ENCODE results near the gene ELOVL7. TPM values are rescaled to one million over a fixed set of nuclear protein-coding genes. Genes with fewer than 3 reads are reported as not detected.
"Not testable (repeated sequence)": the region's sequence is repeated elsewhere in the genome, so short reads cannot be mapped to it uniquely, and the experiment has no call there.

Gene ELOVL7
- total RNA-seq, 1 donor from 2014 or later: 41.8 TPM

DNA sequence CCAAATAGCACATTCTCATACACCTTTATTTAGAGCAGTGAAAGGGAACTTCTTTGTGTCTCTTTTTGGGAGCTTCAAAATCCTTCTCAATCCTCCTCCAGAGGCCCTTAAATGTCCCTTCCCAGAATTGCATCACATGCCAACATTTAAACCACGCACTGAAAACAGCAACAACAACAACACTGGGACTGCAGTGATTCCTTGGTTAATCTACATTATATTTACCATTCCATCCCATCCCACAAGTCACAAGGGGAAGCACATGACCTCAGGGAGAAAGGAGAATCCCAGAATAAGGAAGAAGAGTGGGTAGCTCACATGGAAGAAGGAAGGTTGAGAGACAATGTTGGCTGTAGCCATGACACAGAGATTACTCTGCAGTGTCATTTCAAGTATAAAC is 41.1 kb downstream of the ELOVL7 start:
- H3K9me3 ChIP-seq: no peaks in the 10 kb centered on the region
- DNase-seq (ENCODE audit: low spot score in 2 of 2): no peak
- no peaks in the 10 kb centered on the region for H3K27me3 ChIP-seq
- H3K27ac ChIP-seq: no peak overlapping the region
- no peaks in the 10 kb centered on the region for H3K36me3 ChIP-seq
- H3K4me3 ChIP-seq: no peak overlapping the region
- TF ChIP-seq, protein P1, sequence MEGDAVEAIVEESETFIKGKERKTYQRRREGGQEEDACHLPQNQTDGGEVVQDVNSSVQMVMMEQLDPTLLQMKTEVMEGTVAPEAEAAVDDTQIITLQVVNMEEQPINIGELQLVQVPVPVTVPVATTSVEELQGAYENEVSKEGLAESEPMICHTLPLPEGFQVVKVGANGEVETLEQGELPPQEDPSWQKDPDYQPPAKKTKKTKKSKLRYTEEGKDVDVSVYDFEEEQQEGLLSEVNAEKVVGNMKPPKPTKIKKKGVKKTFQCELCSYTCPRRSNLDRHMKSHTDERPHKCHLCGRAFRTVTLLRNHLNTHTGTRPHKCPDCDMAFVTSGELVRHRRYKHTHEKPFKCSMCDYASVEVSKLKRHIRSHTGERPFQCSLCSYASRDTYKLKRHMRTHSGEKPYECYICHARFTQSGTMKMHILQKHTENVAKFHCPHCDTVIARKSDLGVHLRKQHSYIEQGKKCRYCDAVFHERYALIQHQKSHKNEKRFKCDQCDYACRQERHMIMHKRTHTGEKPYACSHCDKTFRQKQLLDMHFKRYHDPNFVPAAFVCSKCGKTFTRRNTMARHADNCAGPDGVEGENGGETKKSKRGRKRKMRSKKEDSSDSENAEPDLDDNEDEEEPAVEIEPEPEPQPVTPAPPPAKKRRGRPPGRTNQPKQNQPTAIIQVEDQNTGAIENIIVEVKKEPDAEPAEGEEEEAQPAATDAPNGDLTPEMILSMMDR (IDR thresholded peaks at IDR 0.05): no peak
- no peaks in the 10 kb centered on the region for H3K4me1 ChIP-seq
- intact Hi-C loops (cut with DNase I): no loop called here

DNA sequence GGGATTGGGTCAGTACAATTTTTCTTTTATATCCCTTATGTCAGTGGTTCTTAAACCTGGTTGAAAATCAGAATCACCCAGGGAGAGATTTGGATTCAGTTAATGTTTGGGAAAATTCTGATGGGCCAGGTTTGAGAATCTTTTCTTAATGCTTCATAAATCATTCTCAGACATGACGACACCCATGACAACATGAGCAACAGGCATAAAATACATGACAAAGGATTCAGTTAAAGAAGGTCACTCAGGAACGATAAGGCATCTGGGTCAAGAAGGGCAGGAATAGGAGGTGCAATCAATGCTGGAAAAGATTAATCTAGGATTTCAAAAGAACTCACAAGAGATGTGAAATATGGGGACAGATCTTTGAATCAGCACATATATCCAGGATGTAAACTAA is 41.8 kb downstream of the ELOVL7 start:
- H3K9me3 ChIP-seq: no peaks in the 10 kb centered on the region
- H3K36me3 ChIP-seq: no peaks in the 10 kb centered on the region
- no peaks in the 10 kb centered on the region for H3K27me3 ChIP-seq
- H3K27ac ChIP-seq: no peak overlapping the region
- TF ChIP-seq, protein P1 (IDR thresholded peaks at IDR 0.05): no peak
- intact Hi-C loops (cut with DNase I): no loop called here
- H3K4me3 ChIP-seq: no peak overlapping the region
- no peaks in the 10 kb centered on the region for H3K4me1 ChIP-seq
- no peak for DNase-seq (ENCODE audit: low spot score in 2 of 2)

DNA sequence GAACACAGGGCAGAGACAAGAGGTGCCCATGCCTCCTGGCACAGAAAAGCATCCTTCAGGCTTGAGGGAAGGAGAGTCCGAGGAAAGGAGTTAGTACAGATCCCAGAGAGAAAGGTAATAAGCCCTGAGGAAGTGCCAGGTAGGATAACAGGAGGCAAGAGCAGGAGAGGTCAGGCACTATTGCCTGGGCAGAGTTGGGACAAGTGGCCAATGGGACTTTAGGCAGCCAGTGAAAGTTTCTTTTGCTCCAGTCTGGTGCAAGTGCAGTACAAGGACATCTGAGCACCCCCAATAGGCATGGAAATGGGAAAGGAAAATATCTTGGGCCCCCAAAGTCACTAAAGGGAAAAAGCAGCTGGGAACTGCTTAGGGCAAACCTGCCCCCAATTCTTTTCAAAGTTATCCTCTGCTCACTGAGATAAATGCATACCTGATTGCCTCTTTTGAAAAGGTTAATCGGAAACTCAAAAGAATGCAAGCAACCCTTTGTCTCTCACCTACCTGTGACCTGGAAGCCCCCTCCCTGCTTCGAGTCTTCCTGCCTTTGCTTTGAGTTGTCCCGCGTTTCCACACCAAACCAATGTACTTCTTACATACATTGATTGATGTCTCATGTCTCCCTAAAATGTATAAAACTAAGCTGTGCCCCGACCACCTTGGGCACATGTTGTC is 46.5 kb downstream of the ELOVL7 start:
- intact Hi-C loops (cut with DNase I): no loop called here
- Histone ChIP-seq H3K4me3 (no peak overlapping the region), H3K27me3 (no peaks in the 10 kb centered on the region), H3K9me3 (no peaks in the 10 kb centered on the region), H3K27ac (no peak overlapping the region), H3K4me1 (no peaks in the 10 kb centered on the region), H3K36me3 (no peaks in the 10 kb centered on the region)
- TF ChIP-seq, protein P1 (IDR thresholded peaks at IDR 0.05): no peak
- no peak for DNase-seq (ENCODE audit: low spot score in 2 of 2)

DNA sequence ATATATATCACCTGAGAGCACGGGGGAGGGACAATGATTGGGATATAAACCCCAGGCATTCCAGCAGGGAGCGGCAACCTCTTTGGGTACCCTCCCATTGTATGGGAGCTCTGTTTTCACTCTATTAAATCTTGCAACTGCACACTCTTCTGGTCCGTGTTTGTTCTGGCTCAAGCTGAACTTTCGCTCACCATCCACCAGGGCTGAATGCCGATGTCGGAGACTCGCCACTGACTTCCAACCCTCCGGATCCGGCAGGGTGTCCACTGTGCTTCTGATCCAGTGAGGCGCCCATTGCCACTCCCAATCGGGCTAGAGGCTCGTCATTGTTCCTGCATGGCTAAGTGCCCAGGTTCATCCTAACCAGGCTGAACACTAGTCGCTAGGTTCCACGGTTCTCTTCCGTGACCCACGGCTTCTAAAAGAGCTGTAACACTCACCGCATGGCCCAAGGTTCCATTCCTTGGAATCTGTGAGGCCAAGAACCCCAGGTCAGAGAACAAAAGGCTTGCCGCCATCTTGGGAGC is 48.6 kb downstream of the ELOVL7 start:
- intact Hi-C loops (cut with DNase I); H3K4me3 ChIP-seq; H3K4me1 ChIP-seq; H3K36me3 ChIP-seq; H3K27me3 ChIP-seq; DNase-seq (ENCODE audit: low spot score in 2 of 2); H3K27ac ChIP-seq; H3K9me3 ChIP-seq: not testable (repeated sequence)

DNA sequence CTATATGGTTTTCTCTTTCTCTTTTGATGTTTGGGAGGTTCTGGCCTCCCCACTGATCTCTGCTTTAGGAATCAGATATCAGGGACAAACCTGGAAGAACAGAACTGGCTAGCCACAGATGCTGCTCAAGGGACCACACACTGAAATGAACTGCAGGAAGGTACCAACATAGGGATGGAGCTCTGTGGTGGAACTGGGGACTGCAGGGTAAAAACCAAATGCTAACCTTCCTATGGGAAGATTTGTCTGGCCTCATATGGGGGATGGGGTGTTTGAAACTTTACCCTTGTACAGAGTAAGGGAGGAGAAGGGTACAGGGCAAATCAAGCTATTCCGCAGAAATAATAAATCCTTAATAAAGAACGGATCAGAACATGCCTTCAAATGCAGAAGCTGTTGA is 49.4 kb downstream of the ELOVL7 start:
- Histone ChIP-seq H3K9me3 (no peaks in the 10 kb centered on the region), H3K27me3 (no peaks in the 10 kb centered on the region), H3K4me3 (no peak overlapping the region), H3K27ac (no peak overlapping the region), H3K4me1 (no peaks in the 10 kb centered on the region), H3K36me3 (no peaks in the 10 kb centered on the region)
- DNase-seq (ENCODE audit: low spot score in 2 of 2): no peak
- intact Hi-C loops (cut with DNase I): no loop called here
- TF ChIP-seq, protein P1 (IDR thresholded peaks at IDR 0.05): no peak

DNA sequence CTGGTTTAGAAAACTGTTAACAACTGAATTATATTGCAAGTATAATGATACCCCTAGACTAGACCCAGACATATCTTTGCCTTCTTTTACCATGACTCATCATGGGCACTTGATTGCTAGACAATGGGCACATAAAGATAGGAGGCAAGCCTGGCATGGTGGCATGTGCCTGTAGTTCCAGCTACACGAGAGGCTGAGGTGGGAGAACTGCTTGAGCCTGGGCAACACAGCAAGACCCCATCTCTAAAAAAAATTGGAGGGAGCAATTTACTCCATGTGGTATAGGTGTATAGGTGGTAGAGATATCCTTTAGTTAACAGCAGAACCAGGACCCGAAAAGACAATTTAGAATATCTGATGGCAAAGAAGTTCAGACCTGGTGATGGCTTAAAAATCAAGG is 51.6 kb downstream of the ELOVL7 start:
- no peaks in the 10 kb centered on the region for H3K36me3 ChIP-seq
- H3K9me3 ChIP-seq: no peaks in the 10 kb centered on the region
- no peak overlapping the region for H3K27ac ChIP-seq
- no peak overlapping the region for H3K4me3 ChIP-seq
- TF ChIP-seq, protein P1 (IDR thresholded peaks at IDR 0.05): no peak
- no peaks in the 10 kb centered on the region for H3K4me1 ChIP-seq
- no peaks in the 10 kb centered on the region for H3K27me3 ChIP-seq
- no peak for DNase-seq (ENCODE audit: low spot score in 2 of 2)
- intact Hi-C loops (cut with DNase I): no loop called here

All from ascending aorta (tissue), 2 donors.